ENCODE results near the gene MPO.

Gene MPO

GRCh38 chr17:58307468-58308172, 26.9 kb upstream of the MPO start:
- no peak for DNase-seq (ENCODE audit: low read depth in 2 of 2)

DNA sequence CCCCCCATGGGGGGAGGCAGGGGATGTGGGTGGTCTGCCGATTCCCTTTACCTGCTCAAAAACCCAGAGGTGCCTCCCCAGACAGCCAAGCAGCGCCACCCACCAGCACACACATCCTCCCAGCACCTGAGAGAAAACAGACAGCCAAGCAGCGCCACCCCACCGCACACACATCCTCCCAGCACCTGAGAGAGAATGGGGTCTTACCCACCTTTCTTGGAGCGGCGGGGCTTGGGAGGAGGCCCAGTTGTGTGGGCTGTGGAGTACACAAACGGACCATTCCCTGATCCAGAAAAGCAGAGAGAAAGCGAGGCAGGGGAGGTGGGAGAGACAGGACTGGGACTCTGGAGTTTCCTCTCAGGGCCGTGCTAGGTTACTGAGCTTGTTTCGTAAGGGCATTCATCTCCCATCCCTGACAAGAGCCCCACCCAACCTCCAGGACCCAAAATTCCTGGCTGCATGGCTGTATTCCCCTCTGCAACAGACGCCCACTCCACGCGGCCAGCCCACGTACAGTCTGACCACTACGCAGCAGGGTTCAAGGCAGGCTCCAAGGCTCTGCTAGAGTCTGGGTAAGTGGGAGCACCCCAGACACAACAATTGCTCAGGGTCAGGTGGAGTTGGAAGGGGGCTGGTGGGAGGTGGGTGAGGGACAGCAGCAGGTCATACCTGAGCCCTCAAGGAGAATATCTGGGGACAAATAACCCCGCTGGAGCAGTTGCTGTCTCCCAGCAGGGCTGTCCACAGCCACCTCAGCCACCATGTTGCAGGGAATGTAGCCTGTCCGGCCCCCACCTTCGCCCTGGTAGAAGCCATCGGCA, 25.6 kb upstream of the MPO start:
- no peak for DNase-seq (ENCODE audit: low read depth in 2 of 2)

DNA sequence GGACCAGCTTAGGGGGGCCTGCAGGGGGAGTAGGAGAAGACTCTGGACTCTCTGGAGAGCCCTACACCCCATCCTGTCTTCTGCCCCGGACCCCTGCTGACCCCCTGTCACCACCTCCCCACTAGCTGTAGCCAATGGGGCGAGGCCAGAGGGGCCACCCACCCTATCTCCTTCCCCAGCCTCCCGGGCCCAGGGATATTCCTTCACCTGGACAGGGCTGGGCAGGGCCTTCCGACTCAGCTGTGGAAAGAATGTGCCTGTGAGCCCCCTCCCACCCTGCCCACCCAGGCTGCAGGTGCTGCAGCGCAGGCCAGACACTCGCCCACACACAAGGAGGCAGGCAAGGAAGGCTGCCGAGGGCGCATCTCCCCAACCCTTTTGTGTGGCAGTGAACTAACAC, 24.9 kb upstream of the MPO start:
- no peak for DNase-seq (ENCODE audit: low read depth in 2 of 2)

- no peak for DNase-seq (ENCODE audit: low read depth in 2 of 2)
Observed at GRCh38 chr17:58304750-58305486, 24.2 kb upstream of the MPO start.

- peak in 1 of 2 donors; percentile 44 for DNase-seq (ENCODE audit: low read depth in 2 of 2)
Observed at GRCh38 chr17:58303971-58304749, 23.4 kb upstream of the MPO start.

DNA sequence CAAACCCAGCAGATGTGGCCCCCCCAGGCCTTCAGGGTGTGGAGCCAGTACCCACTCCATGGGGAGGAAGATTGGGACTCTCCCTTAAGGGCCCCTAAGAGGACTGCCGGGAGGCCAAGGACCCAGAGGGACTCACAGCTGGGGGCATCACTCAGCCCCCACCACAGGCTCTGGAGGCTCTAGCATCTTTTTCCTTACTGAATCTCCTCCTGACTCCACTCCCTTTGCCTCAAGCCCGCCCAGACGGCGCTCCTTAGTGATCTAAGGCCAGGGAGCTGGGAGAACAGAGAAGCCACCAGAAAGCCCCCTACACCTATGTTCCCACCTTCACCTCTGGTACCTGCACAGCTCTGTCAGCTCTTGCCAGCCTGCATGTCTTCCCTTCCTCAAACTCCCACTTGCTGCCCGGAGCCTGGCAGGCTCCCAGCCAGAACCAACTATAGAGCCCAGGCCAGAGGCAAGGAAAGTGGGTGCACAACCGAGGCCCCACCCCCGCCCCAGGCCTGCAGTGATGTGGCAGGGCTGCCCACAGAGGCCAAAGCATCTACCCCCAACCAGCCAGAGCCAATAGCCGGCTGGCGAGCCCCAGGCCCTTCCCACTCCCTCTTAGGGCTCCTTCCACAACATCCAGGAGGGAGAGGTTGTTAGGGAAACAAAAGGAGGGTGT, 22.3 kb upstream of the MPO start:
- no peak for DNase-seq (ENCODE audit: low read depth in 2 of 2)

GRCh38 chr17:58302171-58302918, 21.6 kb upstream of the MPO start:
- DNase-seq (ENCODE audit: low read depth in 2 of 2), result no peak

- DNase-seq (ENCODE audit: low read depth in 2 of 2), result no peak
Observed at GRCh38 chr17:58301504-58302150, 20.9 kb upstream of the MPO start.

DNA sequence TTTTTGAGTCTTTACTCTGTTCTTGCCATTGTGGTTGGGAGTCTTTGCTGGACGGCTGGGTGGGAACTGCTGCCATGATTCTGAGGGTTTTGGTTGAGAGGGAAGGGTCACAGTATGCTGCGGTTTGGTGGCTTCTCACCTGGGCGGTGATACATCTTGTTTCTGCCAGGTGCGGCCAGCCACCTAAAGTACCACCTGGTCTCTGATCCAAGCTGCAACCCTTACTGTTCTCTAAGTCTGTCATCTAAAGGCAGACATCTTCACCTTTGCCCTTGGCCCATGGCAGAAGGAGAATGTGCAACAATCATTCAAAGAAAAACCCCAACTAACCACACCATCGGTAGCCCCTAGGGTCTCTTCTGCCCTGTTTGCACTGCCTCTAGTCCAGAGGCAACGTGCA, 19.6 kb upstream of the MPO start:
- no peak for DNase-seq (ENCODE audit: low read depth in 2 of 2)

GRCh38 chr17:58294034-58294433, 13.3 kb upstream of the MPO start:
- DNase-seq (ENCODE audit: low read depth in 2 of 2), result no peak

DNA sequence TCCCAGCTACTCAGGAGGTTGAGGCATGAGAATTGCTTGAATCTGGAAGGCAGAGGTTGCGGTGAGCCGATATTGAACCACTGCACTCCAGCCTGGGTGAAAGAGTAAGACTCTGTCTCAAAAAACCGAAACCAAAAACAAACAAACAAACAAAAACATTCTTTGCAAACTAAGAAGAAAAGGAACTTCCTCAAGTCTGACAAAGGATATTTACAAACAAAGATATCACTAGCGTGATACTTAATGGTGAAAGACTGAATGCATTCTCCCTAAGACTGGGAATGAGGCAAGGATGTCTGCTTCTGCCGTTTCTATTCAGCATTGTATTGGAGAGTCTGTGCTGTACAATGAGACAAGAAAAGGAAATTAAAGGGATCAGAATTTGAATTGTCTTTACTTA, 10.5 kb upstream of the MPO start:
- no peak for DNase-seq (ENCODE audit: low read depth in 2 of 2)

GRCh38 chr17:58289869-58290268, 9.1 kb upstream of the MPO start:
- no peak for DNase-seq (ENCODE audit: low read depth in 2 of 2)

GRCh38 chr17:58285422-58285810, 4.7 kb upstream of the MPO start:
- no peak for DNase-seq (ENCODE audit: low read depth in 2 of 2)

- no peak for DNase-seq (ENCODE audit: low read depth in 2 of 2)
Observed at GRCh38 chr17:58284613-58285421, 4.1 kb upstream of the MPO start.

GRCh38 chr17:58283674-58284612, 3.2 kb upstream of the MPO start:
- DNase-seq (ENCODE audit: low read depth in 2 of 2), result no peak

- no peak for DNase-seq (ENCODE audit: low read depth in 2 of 2)
Observed at GRCh38 chr17:58282442-58282841, 1.7 kb upstream of the MPO start.

- DNase-seq (ENCODE audit: low read depth in 2 of 2), result no peak
Observed at GRCh38 chr17:58281511-58282011, 826 bp upstream of the MPO start.

Data from stimulated activated CD8-positive, alpha-beta memory T cell treated with anti-CD3 and anti-CD28 coated beads, Interleukin-7, amount 100 ng/mL, for 4 hours (primary cell).